Head of caudate nucleus (tissue), 42 donors: ENCODE data around the gene CPA5.
"Not testable (repeated sequence)": the region's sequence is repeated elsewhere in the genome, so short reads cannot be mapped to it uniquely, and the experiment has no call there.

Experiments used
- DNase-seq, 42 donors: peaks; one replicate each; pipeline versions ENCODE4 v3.0.0 to v3.0.0-alpha.2; 2020 to 2021; ENCODE audit warnings: mixed read lengths in 7 of 42
- intact Hi-C: fragments of 100-400 bp; cut with DNase I; formaldehyde crosslinking; loops from one replicate; pipeline ENCODE4 v1.15.0; 2022

CPA5 gene

GRCh38 chr7:130369831-130370550, 25.4 kb downstream of the CPA5 start:
- intact Hi-C loops = no loop called here

GRCh38 chr7:130371046-130371445, 26.4 kb downstream of the CPA5 start:
- intact Hi-C loops = no loop called here
- peak in 6 of 42 donors; percentile 13 to 56 (median 40) for DNase-seq

More at GRCh38 chr7:130369831-130370550, 25.4 kb downstream of the CPA5 start:
- DNase-seq = no peak

- intact Hi-C loops = no loop called here
- DNase-seq = no peak
These were observed 28.0 kb downstream of the CPA5 start for GRCh38 chr7:130372402-130373165.

GRCh38 chr7:130374507-130374906, 29.9 kb downstream of the CPA5 start:
- intact Hi-C loops = no loop called here
- DNase-seq = no peak

- DNase-seq, intact Hi-C loops: not testable (repeated sequence)
These were observed 31.8 kb downstream of the CPA5 start for GRCh38 chr7:130376461-130376860.

GRCh38 chr7:130377178-130377577, 32.6 kb downstream of the CPA5 start:
- DNase-seq = no peak
- intact Hi-C loops = no loop called here

GRCh38 chr7:130379019-130379418, 34.4 kb downstream of the CPA5 start:
- intact Hi-C loops = no loop called here
- no peak for DNase-seq

- intact Hi-C loops = no loop called here
- DNase-seq = no peak
These were observed 34.9 kb downstream of the CPA5 start for GRCh38 chr7:130379532-130379920.

GRCh38 chr7:130379921-130380860, 35.6 kb downstream of the CPA5 start, which contains the start of gene CPA1:
Gene CPA1, plus strand, starts transcription at chr7:130380494. Its CDS starts 27 bp downstream, at chr7:130380521.
- intact Hi-C loops = no loop called here
- DNase-seq = no peak

- no peak for DNase-seq
- intact Hi-C loops = no loop called here
These were observed 36.3 kb downstream of the CPA5 start for GRCh38 chr7:130380861-130381455.

- intact Hi-C loops = no loop called here
- peak in 2 of 42 donors; percentile 12 to 26 for DNase-seq
These were observed 37.1 kb downstream of the CPA5 start for GRCh38 chr7:130381468-130382312.

- DNase-seq = peak in 2 of 42 donors; percentile 6 to 26
- intact Hi-C loops = no loop called here
These were observed 38.8 kb downstream of the CPA5 start for GRCh38 chr7:130383187-130383980.

GRCh38 chr7:130384371-130384801, 39.8 kb downstream of the CPA5 start:
- intact Hi-C loops = no loop called here
- DNase-seq = peak in 1 of 42 donors; percentile 26

- DNase-seq = peak in 1 of 42 donors; percentile 32
- intact Hi-C loops = no loop called here
These were observed 40.4 kb downstream of the CPA5 start for GRCh38 chr7:130384841-130385599.

- peak in 2 of 42 donors; percentile 1 to 19 for DNase-seq
- intact Hi-C loops = no loop called here
These were observed 41.0 kb downstream of the CPA5 start for GRCh38 chr7:130385600-130386066.

- no peak for DNase-seq
- intact Hi-C loops = no loop called here
These were observed 42.3 kb downstream of the CPA5 start for GRCh38 chr7:130386876-130387275.
